ENCODE results near the gene SPATA3. TPM values are rescaled to one million over a fixed set of nuclear protein-coding genes. Genes with fewer than 3 reads are reported as not detected.

Gene SPATA3
- total and polyA plus RNA-seq, 4 donors = not detected

- H3K36me3 ChIP-seq (ENCODE audit: control insufficient read depth in 1 of 2, insufficient read depth in 2 of 2, low read length in 1 of 2) = no peaks in the 10 kb centered on the region
- H3K4me3 ChIP-seq (ENCODE audit: low read length in 2 of 2) = no peak overlapping the region
- H3K27ac ChIP-seq (ENCODE audit: low read depth in 1 of 2, low read length in 2 of 2) = no peak overlapping the region
- H3K27me3 ChIP-seq (ENCODE audit: control insufficient read depth in 1 of 2, insufficient read depth in 2 of 2, low read length in 1 of 2) = no peaks in the 10 kb centered on the region
- no peaks in the 10 kb centered on the region for H3K9me3 ChIP-seq (ENCODE audit: control insufficient read depth, low read length)
- no peak for DNase-seq
- ATAC-seq (ENCODE audit: low FRiP score) = no peak
- no peaks in the 10 kb centered on the region for H3K4me1 ChIP-seq (ENCODE audit: control insufficient read depth in 1 of 2, insufficient read depth in 2 of 2, low read length in 2 of 2)
- WGBS, 2 donors = 94 to 95% methylated on average over 4 of the region's 4 CpGs
- intact Hi-C loops (cut with DNase I) = no loop called here
These were observed 47.9 kb downstream of the SPATA3 start for GRCh38 chr2:231043796-231044195.

GRCh38 chr2:231046916-231047273 is 51.0 kb downstream of the SPATA3 start:
- Histone ChIP-seq H3K27ac (ENCODE audit: low read depth in 1 of 2, low read length in 2 of 2) (no peak overlapping the region), H3K36me3 (ENCODE audit: control insufficient read depth in 1 of 2, insufficient read depth in 2 of 2, low read length in 1 of 2) (no peaks in the 10 kb centered on the region), H3K9me3 (ENCODE audit: control insufficient read depth, low read length) (no peaks in the 10 kb centered on the region), H3K27me3 (ENCODE audit: control insufficient read depth in 1 of 2, insufficient read depth in 2 of 2, low read length in 1 of 2) (no peaks in the 10 kb centered on the region), H3K4me1 (ENCODE audit: control insufficient read depth in 1 of 2, insufficient read depth in 2 of 2, low read length in 2 of 2) (no peaks in the 10 kb centered on the region), H3K4me3 (ENCODE audit: low read length in 2 of 2) (no peak overlapping the region)
- DNase-seq (no peak), ATAC-seq (ENCODE audit: low FRiP score) (no peak)
- 86 to 89% methylated on average over 5 of the region's 5 CpGs for WGBS, 2 donors
- intact Hi-C loops (cut with DNase I) = no loop called here

GRCh38 chr2:231047274-231047922 is 51.5 kb downstream of the SPATA3 start:
- intact Hi-C loops (cut with DNase I) = no loop called here
- no peaks in the 10 kb centered on the region for H3K36me3 ChIP-seq (ENCODE audit: control insufficient read depth in 1 of 2, insufficient read depth in 2 of 2, low read length in 1 of 2)
- H3K4me1 ChIP-seq (ENCODE audit: control insufficient read depth in 1 of 2, insufficient read depth in 2 of 2, low read length in 2 of 2) = no peaks in the 10 kb centered on the region
- DNase-seq (no peak), ATAC-seq (ENCODE audit: low FRiP score) (peak; percentile 58)
- no peaks in the 10 kb centered on the region for H3K9me3 ChIP-seq (ENCODE audit: control insufficient read depth, low read length)
- WGBS, 2 donors = 34 to 38% methylated on average over 8 of the region's 8 CpGs
- H3K4me3 ChIP-seq (ENCODE audit: low read length in 2 of 2) = no peak overlapping the region
- no peaks in the 10 kb centered on the region for H3K27me3 ChIP-seq (ENCODE audit: control insufficient read depth in 1 of 2, insufficient read depth in 2 of 2, low read length in 1 of 2)
- no peak overlapping the region for H3K27ac ChIP-seq (ENCODE audit: low read depth in 1 of 2, low read length in 2 of 2)

GRCh38 chr2:231047923-231048915 is 52.3 kb downstream of the SPATA3 start:
- no peaks in the 10 kb centered on the region for H3K9me3 ChIP-seq (ENCODE audit: control insufficient read depth, low read length)
- no peaks in the 10 kb centered on the region for H3K36me3 ChIP-seq (ENCODE audit: control insufficient read depth in 1 of 2, insufficient read depth in 2 of 2, low read length in 1 of 2)
- no peak overlapping the region for H3K27ac ChIP-seq (ENCODE audit: low read depth in 1 of 2, low read length in 2 of 2)
- ATAC-seq (ENCODE audit: low FRiP score) = no peak
- H3K4me3 ChIP-seq (ENCODE audit: low read length in 2 of 2) = no peak overlapping the region
- no peaks in the 10 kb centered on the region for H3K27me3 ChIP-seq (ENCODE audit: control insufficient read depth in 1 of 2, insufficient read depth in 2 of 2, low read length in 1 of 2)
- 58 to 68% methylated on average over 10 of the region's 10 CpGs for WGBS, 2 donors
- intact Hi-C loops (cut with DNase I) = no loop called here
- no peaks in the 10 kb centered on the region for H3K4me1 ChIP-seq (ENCODE audit: control insufficient read depth in 1 of 2, insufficient read depth in 2 of 2, low read length in 2 of 2)
- DNase-seq = no peak

- H3K27ac ChIP-seq (ENCODE audit: low read depth in 1 of 2, low read length in 2 of 2) = no peak overlapping the region
- no peak for DNase-seq
- H3K4me1 ChIP-seq (ENCODE audit: control insufficient read depth in 1 of 2, insufficient read depth in 2 of 2, low read length in 2 of 2) = no peaks in the 10 kb centered on the region
- H3K27me3 ChIP-seq (ENCODE audit: control insufficient read depth in 1 of 2, insufficient read depth in 2 of 2, low read length in 1 of 2) = no peaks in the 10 kb centered on the region
- no peaks in the 10 kb centered on the region for H3K36me3 ChIP-seq (ENCODE audit: control insufficient read depth in 1 of 2, insufficient read depth in 2 of 2, low read length in 1 of 2)
- 87 to 88% methylated on average over 12 of the region's 12 CpGs for WGBS, 2 donors
- no peak overlapping the region for H3K4me3 ChIP-seq (ENCODE audit: low read length in 2 of 2)
- ATAC-seq (ENCODE audit: low FRiP score) = no peak
- intact Hi-C loops (cut with DNase I) = loop anchor here (10.0 kb wide), 1 partner anchor 225 kb away; no protein-coding TSS in a partner anchor
- H3K9me3 ChIP-seq (ENCODE audit: control insufficient read depth, low read length) = no peaks in the 10 kb centered on the region
These were observed 53.5 kb downstream of the SPATA3 start for GRCh38 chr2:231049286-231050017.

GRCh38 chr2:231050018-231050901 is 54.3 kb downstream of the SPATA3 start:
- no peak for ATAC-seq (ENCODE audit: low FRiP score)
- DNase-seq = no peak
- no peaks in the 10 kb centered on the region for H3K27me3 ChIP-seq (ENCODE audit: control insufficient read depth in 1 of 2, insufficient read depth in 2 of 2, low read length in 1 of 2)
- no peaks in the 10 kb centered on the region for H3K4me1 ChIP-seq (ENCODE audit: control insufficient read depth in 1 of 2, insufficient read depth in 2 of 2, low read length in 2 of 2)
- no peak overlapping the region for H3K27ac ChIP-seq (ENCODE audit: low read depth in 1 of 2, low read length in 2 of 2)
- no peaks in the 10 kb centered on the region for H3K9me3 ChIP-seq (ENCODE audit: control insufficient read depth, low read length)
- 36 to 45% methylated on average over 9 of the region's 9 CpGs for WGBS, 2 donors
- H3K36me3 ChIP-seq (ENCODE audit: control insufficient read depth in 1 of 2, insufficient read depth in 2 of 2, low read length in 1 of 2) = no peaks in the 10 kb centered on the region
- intact Hi-C loops (cut with DNase I) = loop anchor here (10.0 kb wide), 1 partner anchor 225 kb away; no protein-coding TSS in a partner anchor
- no peak overlapping the region for H3K4me3 ChIP-seq (ENCODE audit: low read length in 2 of 2)

GRCh38 chr2:231051116-231051515 is 55.2 kb downstream of the SPATA3 start:
- intact Hi-C loops (cut with DNase I) = loop anchor here (10.0 kb wide), 1 partner anchor 226 kb away; no protein-coding TSS in a partner anchor
- Histone ChIP-seq H3K27ac (ENCODE audit: low read depth in 1 of 2, low read length in 2 of 2) (no peak overlapping the region), H3K36me3 (ENCODE audit: control insufficient read depth in 1 of 2, insufficient read depth in 2 of 2, low read length in 1 of 2) (no peaks in the 10 kb centered on the region), H3K9me3 (ENCODE audit: control insufficient read depth, low read length) (no peaks in the 10 kb centered on the region), H3K27me3 (ENCODE audit: control insufficient read depth in 1 of 2, insufficient read depth in 2 of 2, low read length in 1 of 2) (no peaks in the 10 kb centered on the region), H3K4me3 (ENCODE audit: low read length in 2 of 2) (no peak overlapping the region), H3K4me1 (ENCODE audit: control insufficient read depth in 1 of 2, insufficient read depth in 2 of 2, low read length in 2 of 2) (no peaks in the 10 kb centered on the region)
- no peak for DNase-seq
- WGBS, 2 donors = 88 to 89% methylated on average over 5 of the region's 5 CpGs
- ATAC-seq (ENCODE audit: low FRiP score) = no peak

Data from aorta (tissue), 5 donors.